Caco-2 (cell line): ENCODE measurements around the gene MRPL40. TPM values are rescaled to one million over a fixed set of nuclear protein-coding genes. Genes with fewer than 3 reads are reported as not detected.

Experiments used
- BruUV-seq: library from RNA; stranded (reverse); fragments of 400-500 nt; replicated peaks from 2 replicates; lab custom pipeline; 2021; lab: Mats Ljungman, UMichigan
- CTCF ChIA-PET: fragments of 300-600 bp; sonication (Branson Sonifier 250); formaldehyde crosslinking; loops from one replicate; lab custom pipeline; 2022; ENCODE audit warnings: antibody characterized with exemption; lab: Charles Lee
- POLR2A ChIA-PET: fragments of 300-600 bp; sonication (Branson Sonifier 250); formaldehyde crosslinking; loops from one replicate; lab custom pipeline; 2022; ENCODE audit warnings: antibody characterized with exemption; lab: Charles Lee
- DNase-seq, 2 experiments: peaks; one replicate each; pipeline versions ENCODE4 v3.0.0 to v3.0.0-alpha.2; 2020 to 2022
- H3K27me3 ChIP-seq: replicated peaks from 2 replicates; pipeline ENCODE4 v1.6.0; 2011; ENCODE audit warnings: low read length; ENCODE audit not compliant: control insufficient read depth, insufficient read depth
- H3K36me3 ChIP-seq: 2 replicates; pipeline ENCODE4 v1.5.1; 2011; ENCODE audit warnings: low read length; ENCODE audit not compliant: control insufficient read depth, insufficient read depth
- H3K4me1 ChIP-seq: fragments of 250-450 bp; sonication (Bioruptor Pico); 2 replicates; pipeline ENCODE4 v1.5.1; 2020; ENCODE audit warnings: mild to moderate bottlenecking
- H3K4me3 ChIP-seq: 2 replicates; pipeline ENCODE4 v1.5.1; 2011; ENCODE audit warnings: low read depth, mild to moderate bottlenecking, control low read depth, low read length
- H3K9me3 ChIP-seq: fragments of 250-450 bp; sonication (Bioruptor Pico); 2 replicates; pipeline ENCODE4 v1.5.1; 2020; ENCODE audit warnings: mild to moderate bottlenecking, moderate library complexity
- H3K27ac Mint-ChIP-seq: one replicate; pipeline ENCODE4 v1.8.0; 2022; ENCODE audit warnings: mixed read lengths; ENCODE audit not compliant: unreplicated experiment
- H3K27me3 Mint-ChIP-seq: one replicate; pipeline ENCODE4 v1.8.0; 2022; ENCODE audit warnings: mixed read lengths; ENCODE audit not compliant: insufficient read depth, unreplicated experiment
- H3K36me3 Mint-ChIP-seq: one replicate; pipeline ENCODE4 v1.8.0; 2022; ENCODE audit warnings: mild to moderate bottlenecking, mixed read lengths; ENCODE audit not compliant: insufficient read depth, unreplicated experiment
- H3K4me1 Mint-ChIP-seq: one replicate; pipeline ENCODE4 v1.8.0; 2022; ENCODE audit warnings: low read depth, mixed read lengths; ENCODE audit not compliant: unreplicated experiment
- H3K4me3 Mint-ChIP-seq: one replicate; pipeline ENCODE4 v1.8.0; 2022; ENCODE audit warnings: mild to moderate bottlenecking, moderate library complexity, mixed read lengths; ENCODE audit not compliant: unreplicated experiment
- H3K9me3 Mint-ChIP-seq: one replicate; pipeline ENCODE4 v1.8.0; 2022; ENCODE audit warnings: mixed read lengths; ENCODE audit not compliant: unreplicated experiment
- intact Hi-C: fragments of 100-400 bp; cut with micrococcal nuclease; formaldehyde crosslinking; loops from one replicate; pipeline ENCODE4 v1.10.0; 2022; ENCODE audit not compliant: unreplicated experiment
- total RNA-seq: library from RNA; stranded (reverse); gene quantifications from 2 replicates; pipeline ENCODE4 v1.2.3, GENCODE V29; 2022
- TF ChIP-seq, protein P1 (sequence below), 2 experiments: fragments of 200-600 bp in 1 of 2; IDR thresholded peaks; 1 replicate in 1 of 2; 2 replicates in 1 of 2; pipeline versions ENCODE4 v1.5.1 to v1.8.0; 2011 to 2022; ENCODE audit warnings: antibody characterized with exemption in 1 of 2, control low read depth in 1 of 2, inconsistent platforms in 1 of 2, low read depth in 1 of 2, low read length in 1 of 2, mild to moderate bottlenecking in 1 of 2, moderate library complexity in 1 of 2; ENCODE audit not compliant: insufficient read depth in 1 of 2, severe bottlenecking in 1 of 2, unreplicated experiment in 1 of 2

Gene MRPL40
- total RNA-seq, 1 experiment from 2014 or later = 42.7 TPM

- H3K9me3 ChIP-seq = no peaks in the 10 kb centered on the region
- POLR2A ChIA-PET = no interaction called here
- no TSS peak for BruUV-seq
- no peak overlapping the region for H3K4me3 ChIP-seq
- Mint-ChIP-seq H3K27me3 (no peaks in the 10 kb centered on the region), H3K27ac (no peak overlapping the region), H3K9me3 (no peaks in the 10 kb centered on the region), H3K4me1 (no peaks in the 10 kb centered on the region), H3K36me3 (peaks cover 72% of the 10 kb centered on the region), H3K4me3 (no peak overlapping the region)
- intact Hi-C loops = no loop called here
- TF ChIP-seq, protein P1, sequence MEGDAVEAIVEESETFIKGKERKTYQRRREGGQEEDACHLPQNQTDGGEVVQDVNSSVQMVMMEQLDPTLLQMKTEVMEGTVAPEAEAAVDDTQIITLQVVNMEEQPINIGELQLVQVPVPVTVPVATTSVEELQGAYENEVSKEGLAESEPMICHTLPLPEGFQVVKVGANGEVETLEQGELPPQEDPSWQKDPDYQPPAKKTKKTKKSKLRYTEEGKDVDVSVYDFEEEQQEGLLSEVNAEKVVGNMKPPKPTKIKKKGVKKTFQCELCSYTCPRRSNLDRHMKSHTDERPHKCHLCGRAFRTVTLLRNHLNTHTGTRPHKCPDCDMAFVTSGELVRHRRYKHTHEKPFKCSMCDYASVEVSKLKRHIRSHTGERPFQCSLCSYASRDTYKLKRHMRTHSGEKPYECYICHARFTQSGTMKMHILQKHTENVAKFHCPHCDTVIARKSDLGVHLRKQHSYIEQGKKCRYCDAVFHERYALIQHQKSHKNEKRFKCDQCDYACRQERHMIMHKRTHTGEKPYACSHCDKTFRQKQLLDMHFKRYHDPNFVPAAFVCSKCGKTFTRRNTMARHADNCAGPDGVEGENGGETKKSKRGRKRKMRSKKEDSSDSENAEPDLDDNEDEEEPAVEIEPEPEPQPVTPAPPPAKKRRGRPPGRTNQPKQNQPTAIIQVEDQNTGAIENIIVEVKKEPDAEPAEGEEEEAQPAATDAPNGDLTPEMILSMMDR (IDR thresholded peaks at IDR 0.05; ENCODE audit: insufficient read depth in 1 of 2, low read depth in 1 of 2, low read length in 1 of 2, severe bottlenecking in 1 of 2, unreplicated experiment in 1 of 2) = no peak
- no peaks in the 10 kb centered on the region for H3K27me3 ChIP-seq
- DNase-seq = no peak
- CTCF ChIA-PET = no interaction called here
- no peaks in the 10 kb centered on the region; the same call in none of the 2 replicates for H3K36me3 ChIP-seq
- no peaks in the 10 kb centered on the region for H3K4me1 ChIP-seq
Measured at GRCh38 chr22:19398206-19398605, 34.1 kb upstream of the MRPL40 start.

DNA sequence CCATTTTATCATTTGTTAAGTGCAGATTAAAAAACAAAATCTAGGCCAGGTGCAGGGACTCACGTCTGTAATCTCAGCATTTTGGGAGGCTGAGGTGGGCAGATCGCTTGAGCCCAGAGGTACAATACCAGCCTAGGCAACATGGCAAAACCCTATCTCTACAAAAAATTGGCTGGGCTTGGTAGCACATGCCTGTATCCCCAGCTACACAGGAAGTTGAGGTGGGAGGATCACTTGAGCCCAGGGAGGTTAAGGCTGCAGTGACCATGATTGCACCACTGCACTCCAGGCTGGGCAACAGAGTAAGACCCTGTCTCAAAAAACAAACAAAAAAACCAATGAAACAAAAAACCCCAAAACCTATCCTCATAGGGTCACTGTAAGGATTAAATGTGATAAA lies 33.7 kb upstream of the MRPL40 start:
- H3K9me3 ChIP-seq = no peaks in the 10 kb centered on the region
- H3K27me3 Mint-ChIP-seq = no peaks in the 10 kb centered on the region
- no peak overlapping the region for H3K4me3 ChIP-seq
- no peaks in the 10 kb centered on the region for H3K9me3 Mint-ChIP-seq
- H3K4me3 Mint-ChIP-seq = no peak overlapping the region
- POLR2A ChIA-PET = no interaction called here
- intact Hi-C loops = no loop called here
- H3K36me3 Mint-ChIP-seq = peaks cover 68% of the 10 kb centered on the region
- H3K4me1 ChIP-seq = no peaks in the 10 kb centered on the region
- H3K36me3 ChIP-seq = no peaks in the 10 kb centered on the region; the same call in none of the 2 replicates
- H3K27ac Mint-ChIP-seq = no peak overlapping the region
- no peaks in the 10 kb centered on the region for H3K27me3 ChIP-seq
- TF ChIP-seq, protein P1 (IDR thresholded peaks at IDR 0.05; ENCODE audit: insufficient read depth in 1 of 2, low read depth in 1 of 2, low read length in 1 of 2, severe bottlenecking in 1 of 2, unreplicated experiment in 1 of 2) = no peak
- no TSS peak for BruUV-seq
- H3K4me1 Mint-ChIP-seq = no peaks in the 10 kb centered on the region
- CTCF ChIA-PET = no interaction called here
- no peak for DNase-seq

GRCh38 chr22:19400881-19401280 lies 31.5 kb upstream of the MRPL40 start:
- Mint-ChIP-seq H3K4me1 (no peaks in the 10 kb centered on the region), H3K27ac (peak overlapping the region; percentile 7), H3K36me3 (peaks cover 61% of the 10 kb centered on the region), H3K4me3 (no peak overlapping the region), H3K9me3 (no peaks in the 10 kb centered on the region), H3K27me3 (no peaks in the 10 kb centered on the region)
- Histone ChIP-seq H3K36me3 (peaks cover 3% of the 10 kb centered on the region), H3K4me1 (no peaks in the 10 kb centered on the region), H3K9me3 (no peaks in the 10 kb centered on the region), H3K4me3 (no peak overlapping the region), H3K27me3 (no peaks in the 10 kb centered on the region)
- POLR2A ChIA-PET = no interaction called here
- intact Hi-C loops = no loop called here
- no TSS peak for BruUV-seq
- TF ChIP-seq, protein P1 (IDR thresholded peaks at IDR 0.05; ENCODE audit: insufficient read depth in 1 of 2, low read depth in 1 of 2, low read length in 1 of 2, severe bottlenecking in 1 of 2, unreplicated experiment in 1 of 2) = no peak
- CTCF ChIA-PET = interaction anchor here (0.6 kb wide), 1 partner anchor 101 kb away, joined by 3 read pairs; no protein-coding TSS in a partner anchor
- DNase-seq = no peak
